Measurements from ENCODE around the gene DPP8. TPM values are rescaled to one million over a fixed set of nuclear protein-coding genes. Genes with fewer than 3 reads are reported as not detected.
"Not testable (repeated sequence)": the region's sequence is repeated elsewhere in the genome, so short reads cannot be mapped to it uniquely, and the experiment has no call there.

The DPP8 gene
- total RNA-seq, 2 experiments from 2014 or later = 38.2 to 42.7 TPM

GRCh38 chr15:65405791-65406423 lies 111.6 kb downstream of the DPP8 start:
- peaks cover 2% of the 10 kb centered on the region for H3K4me1 Mint-ChIP-seq
- no peaks in the 10 kb centered on the region for H3K36me3 Mint-ChIP-seq (ENCODE audit: low read depth)
- H3K9me3 Mint-ChIP-seq = no peaks in the 10 kb centered on the region
- ChIA-PET CTCF (no interaction called here), POLR2A (no interaction called here)
- H3K27me3 Mint-ChIP-seq = peaks cover 29% of the 10 kb centered on the region
- no peak overlapping the region for H3K4me3 Mint-ChIP-seq
- H3K27ac Mint-ChIP-seq = no peak overlapping the region
- DNase-seq = no peak

GRCh38 chr15:65404186-65404872 lies 113.2 kb downstream of the DPP8 start:
- no peaks in the 10 kb centered on the region for H3K9me3 Mint-ChIP-seq
- no peak overlapping the region for H3K27ac Mint-ChIP-seq
- no peak for DNase-seq
- H3K4me1 Mint-ChIP-seq = peaks cover 2% of the 10 kb centered on the region
- H3K36me3 Mint-ChIP-seq (ENCODE audit: low read depth) = no peaks in the 10 kb centered on the region
- H3K27me3 Mint-ChIP-seq = peaks cover 34% of the 10 kb centered on the region
- ChIA-PET POLR2A (no interaction called here), CTCF (no interaction called here)
- no peak overlapping the region for H3K4me3 Mint-ChIP-seq

- no peaks in the 10 kb centered on the region for H3K36me3 Mint-ChIP-seq (ENCODE audit: low read depth)
- no peak overlapping the region for H3K27ac Mint-ChIP-seq
- ChIA-PET POLR2A (no interaction called here), CTCF (interaction anchor here (0.6 kb wide), 1 partner anchor 13 kb away, joined by 3 read pairs; no protein-coding TSS in a partner anchor)
- no peaks in the 10 kb centered on the region for H3K4me1 Mint-ChIP-seq
- H3K9me3 Mint-ChIP-seq = no peaks in the 10 kb centered on the region
- no peak overlapping the region for H3K4me3 Mint-ChIP-seq
- no peak for DNase-seq
- peaks cover 38% of the 10 kb centered on the region for H3K27me3 Mint-ChIP-seq
Measured at GRCh38 chr15:65402961-65403360, 114.5 kb downstream of the DPP8 start.

GRCh38 chr15:65401611-65402240 lies 115.8 kb downstream of the DPP8 start:
- POLR2A ChIA-PET = interaction anchor here (0.9 kb wide), 1 partner anchor 97 kb away, joined by 3 read pairs; no protein-coding TSS in a partner anchor
- no peaks in the 10 kb centered on the region for H3K9me3 Mint-ChIP-seq

GRCh38 chr15:65400760-65401610 lies 116.5 kb downstream of the DPP8 start:
- POLR2A ChIA-PET = interaction anchor here (0.9 kb wide), 1 partner anchor 96 kb away, joined by 3 read pairs; no protein-coding TSS in a partner anchor
- CTCF ChIA-PET = interaction anchor here (0.8 to 3.7 kb wide), 10 partner anchors 9 to 82 kb away, joined by 3 to 15 read pairs (median 5); no protein-coding TSS in a partner anchor
- Mint-ChIP-seq H3K4me3 (no peak overlapping the region), H3K27ac (no peak overlapping the region), H3K27me3 (peaks cover 51% of the 10 kb centered on the region), H3K36me3 (ENCODE audit: low read depth) (no peaks in the 10 kb centered on the region), H3K9me3 (no peaks in the 10 kb centered on the region), H3K4me1 (no peaks in the 10 kb centered on the region)
- peak; percentile 59 for DNase-seq

More at GRCh38 chr15:65401611-65402240, 115.8 kb downstream of the DPP8 start:
- peaks cover 49% of the 10 kb centered on the region for H3K27me3 Mint-ChIP-seq
- CTCF ChIA-PET = interaction anchor here (1.3 to 3.7 kb wide), 5 partner anchors 17 to 81 kb away, joined by 3 to 15 read pairs (median 6); no protein-coding TSS in a partner anchor
- H3K4me1 Mint-ChIP-seq = no peaks in the 10 kb centered on the region
- H3K27ac Mint-ChIP-seq = no peak overlapping the region
- H3K36me3 Mint-ChIP-seq (ENCODE audit: low read depth) = no peaks in the 10 kb centered on the region
- DNase-seq = no peak
- H3K4me3 Mint-ChIP-seq = no peak overlapping the region

GRCh38 chr15:65399997-65400396 lies 117.5 kb downstream of the DPP8 start:
- Mint-ChIP-seq H3K9me3 (no peaks in the 10 kb centered on the region), H3K4me1 (no peaks in the 10 kb centered on the region), H3K27ac (no peak overlapping the region), H3K27me3 (peaks cover 56% of the 10 kb centered on the region), H3K36me3 (ENCODE audit: low read depth) (no peaks in the 10 kb centered on the region), H3K4me3 (no peak overlapping the region)
- POLR2A ChIA-PET = no interaction called here
- DNase-seq = no peak
- CTCF ChIA-PET = interaction anchor here (0.6 to 3.7 kb wide), 12 partner anchors 8 to 923 kb away, joined by 3 to 15 read pairs (median 4); partner anchors contain the start of gene PARP16

- no peak for DNase-seq
- ChIA-PET POLR2A (interaction anchor here (0.7 kb wide), 1 partner anchor 265 kb away, joined by 3 read pairs; no protein-coding TSS in a partner anchor), CTCF (interaction anchor here (0.7 to 3.7 kb wide), 7 partner anchors 13 to 112 kb away, joined by 3 to 15 read pairs (median 10); partner anchors contain the start of gene PARP16)
- no peaks in the 10 kb centered on the region for H3K36me3 Mint-ChIP-seq (ENCODE audit: low read depth)
- no peaks in the 10 kb centered on the region for H3K9me3 Mint-ChIP-seq
- H3K27ac Mint-ChIP-seq = no peak overlapping the region
- H3K4me1 Mint-ChIP-seq = no peaks in the 10 kb centered on the region
- peaks cover 57% of the 10 kb centered on the region for H3K27me3 Mint-ChIP-seq
- H3K4me3 Mint-ChIP-seq = no peak overlapping the region
Measured at GRCh38 chr15:65399001-65399706, 118.3 kb downstream of the DPP8 start.

GRCh38 chr15:65398486-65398885 lies 119.0 kb downstream of the DPP8 start:
- not testable (repeated sequence) for H3K9me3 Mint-ChIP-seq; DNase-seq; H3K27ac Mint-ChIP-seq; H3K4me3 Mint-ChIP-seq; H3K4me1 Mint-ChIP-seq; H3K36me3 Mint-ChIP-seq (ENCODE audit: low read depth)
- ChIA-PET CTCF (interaction anchor here (2.5 to 3.7 kb wide), 2 partner anchors 13 to 77 kb away, joined by 15 read pairs; no protein-coding TSS in a partner anchor), POLR2A (interaction anchor here (0.7 kb wide), 1 partner anchor 265 kb away, joined by 3 read pairs; no protein-coding TSS in a partner anchor)
- H3K27me3 Mint-ChIP-seq = peaks cover 59% of the 10 kb centered on the region

GRCh38 chr15:65396965-65397317 lies 120.5 kb downstream of the DPP8 start:
- DNase-seq = no peak
- no peaks in the 10 kb centered on the region for H3K4me1 Mint-ChIP-seq
- ChIA-PET CTCF (no interaction called here), POLR2A (no interaction called here)
- peaks cover 67% of the 10 kb centered on the region for H3K27me3 Mint-ChIP-seq
- H3K36me3 Mint-ChIP-seq (ENCODE audit: low read depth) = no peaks in the 10 kb centered on the region
- H3K27ac Mint-ChIP-seq = no peak overlapping the region
- no peak overlapping the region for H3K4me3 Mint-ChIP-seq
- H3K9me3 Mint-ChIP-seq = no peaks in the 10 kb centered on the region

GRCh38 chr15:65396283-65396964 lies 121.1 kb downstream of the DPP8 start:
- H3K4me3 Mint-ChIP-seq = no peak overlapping the region
- ChIA-PET POLR2A (no interaction called here), CTCF (no interaction called here)

GRCh38 chr15:65395567-65396202 lies 121.8 kb downstream of the DPP8 start:
- Mint-ChIP-seq H3K4me3 (no peak overlapping the region), H3K27ac (no peak overlapping the region), H3K4me1 (no peaks in the 10 kb centered on the region), H3K36me3 (ENCODE audit: low read depth) (no peaks in the 10 kb centered on the region), H3K27me3 (peaks cover 65% of the 10 kb centered on the region), H3K9me3 (no peaks in the 10 kb centered on the region)
- no peak for DNase-seq
- POLR2A ChIA-PET = no interaction called here
- CTCF ChIA-PET = interaction anchor here (2.8 kb wide), 1 partner anchor 10 kb away, joined by 17 read pairs; no protein-coding TSS in a partner anchor

More at GRCh38 chr15:65396283-65396964, 121.1 kb downstream of the DPP8 start:
- no peak for DNase-seq
- no peak overlapping the region for H3K27ac Mint-ChIP-seq
- H3K9me3 Mint-ChIP-seq = no peaks in the 10 kb centered on the region
- no peaks in the 10 kb centered on the region for H3K36me3 Mint-ChIP-seq (ENCODE audit: low read depth)
- peaks cover 67% of the 10 kb centered on the region for H3K27me3 Mint-ChIP-seq
- no peaks in the 10 kb centered on the region for H3K4me1 Mint-ChIP-seq
